ENCODE results near the gene WWC2. TPM values are rescaled to one million over a fixed set of nuclear protein-coding genes. Genes with fewer than 3 reads are reported as not detected.

Gene WWC2
- total RNA-seq, 1 donor from 2014 or later, result 39.6 TPM

- Histone ChIP-seq H3K27ac (no peak overlapping the region), H3K4me3 (no peak overlapping the region), H3K27me3 (no peaks in the 10 kb centered on the region), H3K79me2 (ENCODE audit: low read depth) (no peaks in the 10 kb centered on the region), H3K9ac (no peak overlapping the region), H3K9me3 (ENCODE audit: low read depth) (no peaks in the 10 kb centered on the region), H4K20me1 (ENCODE audit: low read depth) (no peaks in the 10 kb centered on the region), H3K4me1 (no peaks in the 10 kb centered on the region), H3K4me2 (no peak overlapping the region), H3F3A (ENCODE audit: low read depth) (no peaks in the 10 kb centered on the region), H3K36me3 (no peaks in the 10 kb centered on the region), H2AFZ (replicated peaks) (no peak overlapping the region)
- TF ChIP-seq EZH2phosphoT487 (IDR thresholded peaks at IDR 0.05), result no peak
- TF ChIP-seq EZH2 (IDR thresholded peaks at IDR 0.05), result no peak
- TF ChIP-seq CTCF (IDR thresholded peaks at IDR 0.05), result no peak
- peaks cover 3% of the 10 kb centered on the region for H3K36me3 Mint-ChIP-seq
- DNase-seq (ENCODE audit: low spot score), result no peak
- H3K27me3 Mint-ChIP-seq (ENCODE audit: insufficient read depth, low read depth), result peaks cover 3% of the 10 kb centered on the region
- H3K4me3 Mint-ChIP-seq, result no peak overlapping the region
- no peaks in the 10 kb centered on the region for H3K4me1 Mint-ChIP-seq
- H3K27ac Mint-ChIP-seq, result no peak overlapping the region
- peaks cover 16% of the 10 kb centered on the region for H3K9me3 Mint-ChIP-seq
Observed at GRCh38 chr4:183329244-183329643, 230.2 kb downstream of the WWC2 start.

- H3K36me3 Mint-ChIP-seq, result peaks cover 3% of the 10 kb centered on the region
- H2AFZ ChIP-seq (replicated peaks), result no peak overlapping the region
- no peak for TF ChIP-seq EZH2 (IDR thresholded peaks at IDR 0.05)
- no peak for TF ChIP-seq CTCF (IDR thresholded peaks at IDR 0.05)
- no peak for TF ChIP-seq EZH2phosphoT487 (IDR thresholded peaks at IDR 0.05)
- no peaks in the 10 kb centered on the region for H3K36me3 ChIP-seq
- H3K4me2 ChIP-seq, result no peak overlapping the region
- H3K27me3 Mint-ChIP-seq (ENCODE audit: insufficient read depth, low read depth), result peaks cover 2% of the 10 kb centered on the region
- no peaks in the 10 kb centered on the region for H3K4me1 ChIP-seq
- H3K4me1 Mint-ChIP-seq, result no peaks in the 10 kb centered on the region
- no peak overlapping the region for H3K27ac Mint-ChIP-seq
- no peak overlapping the region for H3K4me3 Mint-ChIP-seq
- H3K27ac ChIP-seq, result no peak overlapping the region
- no peak overlapping the region for H3K4me3 ChIP-seq
- DNase-seq (ENCODE audit: low spot score), result no peak
- no peak overlapping the region for H3K9ac ChIP-seq
- H3K27me3 ChIP-seq, result no peaks in the 10 kb centered on the region
- H3K79me2 ChIP-seq (ENCODE audit: low read depth), result no peaks in the 10 kb centered on the region
- H4K20me1 ChIP-seq (ENCODE audit: low read depth), result no peaks in the 10 kb centered on the region
- no peaks in the 10 kb centered on the region for H3K9me3 ChIP-seq (ENCODE audit: low read depth)
- H3K9me3 Mint-ChIP-seq, result peaks cover 16% of the 10 kb centered on the region
- no peaks in the 10 kb centered on the region for H3F3A ChIP-seq (ENCODE audit: low read depth)
Observed at GRCh38 chr4:183329954-183330742, 231.1 kb downstream of the WWC2 start.

- H3K36me3 ChIP-seq, result no peaks in the 10 kb centered on the region
- H3K27ac ChIP-seq, result no peak overlapping the region
- Mint-ChIP-seq H3K27me3 (ENCODE audit: insufficient read depth, low read depth) (peaks cover 3% of the 10 kb centered on the region), H3K27ac (no peak overlapping the region), H3K36me3 (peaks cover 3% of the 10 kb centered on the region), H3K9me3 (peaks cover 17% of the 10 kb centered on the region), H3K4me1 (no peaks in the 10 kb centered on the region), H3K4me3 (no peak overlapping the region)
- H2AFZ ChIP-seq (replicated peaks), result no peak overlapping the region
- H3K79me2 ChIP-seq (ENCODE audit: low read depth), result no peaks in the 10 kb centered on the region
- no peak overlapping the region for H3K9ac ChIP-seq
- TF ChIP-seq CTCF (IDR thresholded peaks at IDR 0.05) (no peak), EZH2 (IDR thresholded peaks at IDR 0.05) (no peak), EZH2phosphoT487 (IDR thresholded peaks at IDR 0.05) (no peak)
- H3F3A ChIP-seq (ENCODE audit: low read depth), result no peaks in the 10 kb centered on the region
- DNase-seq (ENCODE audit: low spot score), result no peak
- H4K20me1 ChIP-seq (ENCODE audit: low read depth), result no peaks in the 10 kb centered on the region
- H3K4me3 ChIP-seq, result no peak overlapping the region
- H3K9me3 ChIP-seq (ENCODE audit: low read depth), result no peaks in the 10 kb centered on the region
- no peaks in the 10 kb centered on the region for H3K27me3 ChIP-seq
- H3K4me1 ChIP-seq, result no peaks in the 10 kb centered on the region
- H3K4me2 ChIP-seq, result no peak overlapping the region
Observed at GRCh38 chr4:183330841-183331240, 231.8 kb downstream of the WWC2 start.
